ENCODE results near the gene TUT4.

TUT4 gene

GRCh38 chr1:52506349-52506748 lies 46.5 kb downstream of the TUT4 start:
- H3K27ac ChIP-seq = no peak overlapping the region
- no peaks in the 10 kb centered on the region for H3K27me3 ChIP-seq (replicated peaks)
- no peak for TF ChIP-seq CTCF (IDR thresholded peaks at IDR 0.05; ENCODE audit: low read depth, low read length, missing control alignments)
- no peak for DNase-seq
- no peaks in the 10 kb centered on the region for H3K36me3 ChIP-seq (replicated peaks)
- in situ Hi-C loops (cut with HindIII; ENCODE audit: low pct_ligation_motif_present, low sequenced_read_pairs) = no loop called here
- no peak overlapping the region for H3K4me3 ChIP-seq (ENCODE audit: low read depth, low read length)

DNA sequence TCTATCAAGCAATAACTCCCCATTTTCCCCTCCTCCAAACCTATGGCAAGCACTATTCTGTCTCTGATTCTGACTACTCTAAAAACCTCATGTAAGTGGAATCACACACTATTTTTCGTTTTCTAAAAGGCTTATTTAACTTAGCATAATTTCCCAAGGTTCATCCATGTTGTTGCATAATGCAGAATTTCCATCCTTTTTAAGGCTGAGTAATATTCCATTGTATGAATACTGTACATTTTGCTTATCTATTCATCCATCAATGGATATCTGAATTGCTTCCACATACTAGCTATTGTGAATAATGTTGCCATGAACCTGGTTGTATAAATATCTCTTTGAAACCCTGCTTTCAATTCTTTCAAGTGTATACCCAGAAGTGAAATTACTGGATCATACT lies 48.2 kb downstream of the TUT4 start:
- Histone ChIP-seq H3K27ac (no peak overlapping the region), H3K4me3 (ENCODE audit: low read depth, low read length) (no peak overlapping the region), H3K27me3 (replicated peaks) (no peaks in the 10 kb centered on the region), H3K36me3 (replicated peaks) (no peaks in the 10 kb centered on the region)
- in situ Hi-C loops (cut with HindIII; ENCODE audit: low pct_ligation_motif_present, low sequenced_read_pairs) = no loop called here
- no peak for DNase-seq
- TF ChIP-seq CTCF (IDR thresholded peaks at IDR 0.05; ENCODE audit: low read depth, low read length, missing control alignments) = no peak

DNA sequence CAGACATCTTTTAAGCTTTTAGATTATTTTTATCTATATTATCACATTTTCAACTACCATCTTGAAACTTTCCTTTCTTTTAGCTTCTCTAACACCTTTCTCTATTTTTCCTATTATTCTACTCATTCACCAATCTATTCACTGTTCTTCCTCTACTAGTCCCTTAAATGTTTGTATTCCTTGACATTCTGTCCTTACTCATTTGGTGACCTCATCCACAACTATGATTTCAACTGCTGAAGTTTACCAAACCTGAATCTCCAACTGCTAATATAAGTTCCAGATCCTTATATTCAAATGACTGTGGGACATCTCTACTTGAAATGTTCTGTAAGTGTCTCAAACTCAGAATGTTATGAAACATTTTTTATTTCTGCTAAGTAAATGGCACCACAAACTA lies 49.2 kb downstream of the TUT4 start:
- in situ Hi-C loops (cut with HindIII; ENCODE audit: low pct_ligation_motif_present, low sequenced_read_pairs) = no loop called here
- Histone ChIP-seq H3K4me3 (ENCODE audit: low read depth, low read length) (no peak overlapping the region), H3K27me3 (replicated peaks) (no peaks in the 10 kb centered on the region), H3K27ac (no peak overlapping the region), H3K36me3 (replicated peaks) (no peaks in the 10 kb centered on the region)
- no peak for TF ChIP-seq CTCF (IDR thresholded peaks at IDR 0.05; ENCODE audit: low read depth, low read length, missing control alignments)
- DNase-seq = no peak

DNA sequence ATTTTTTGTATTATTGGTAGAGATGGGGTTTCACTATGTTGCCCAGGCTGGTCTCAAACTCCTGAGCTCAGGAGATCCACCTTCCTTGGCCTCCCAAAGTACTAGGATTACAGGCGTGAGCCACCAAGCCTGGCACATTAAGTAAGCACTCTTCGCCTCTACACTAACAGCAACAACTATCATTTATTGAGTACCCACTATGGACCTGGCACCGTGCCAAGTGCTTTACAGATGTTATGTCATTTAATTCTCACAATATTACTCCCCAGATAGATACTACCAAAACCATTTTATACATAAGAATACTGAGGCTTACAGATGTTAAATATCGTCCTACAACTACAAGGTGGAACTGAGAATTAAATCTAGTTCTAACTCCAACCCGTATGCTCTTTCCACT lies 50.1 kb downstream of the TUT4 start:
- no peak for TF ChIP-seq CTCF (IDR thresholded peaks at IDR 0.05; ENCODE audit: low read depth, low read length, missing control alignments)
- no peaks in the 10 kb centered on the region for H3K36me3 ChIP-seq (replicated peaks)
- DNase-seq = no peak
- in situ Hi-C loops (cut with HindIII; ENCODE audit: low pct_ligation_motif_present, low sequenced_read_pairs) = no loop called here
- H3K27me3 ChIP-seq (replicated peaks) = no peaks in the 10 kb centered on the region
- no peak overlapping the region for H3K4me3 ChIP-seq (ENCODE audit: low read depth, low read length)
- no peak overlapping the region for H3K27ac ChIP-seq

GRCh38 chr1:52487632-52488031 lies 65.3 kb downstream of the TUT4 start:
- in situ Hi-C loops (cut with HindIII; ENCODE audit: low pct_ligation_motif_present, low sequenced_read_pairs) = no loop called here
- DNase-seq = no peak
- Histone ChIP-seq H3K4me3 (ENCODE audit: low read depth, low read length) (no peak overlapping the region), H3K27me3 (replicated peaks) (no peaks in the 10 kb centered on the region), H3K27ac (no peak overlapping the region), H3K36me3 (replicated peaks) (no peaks in the 10 kb centered on the region)
- no peak for TF ChIP-seq CTCF (IDR thresholded peaks at IDR 0.05; ENCODE audit: low read depth, low read length, missing control alignments)

GRCh38 chr1:52482326-52483004 lies 70.4 kb downstream of the TUT4 start:
- TF ChIP-seq CTCF (IDR thresholded peaks at IDR 0.05; ENCODE audit: low read depth, low read length, missing control alignments) = no peak
- DNase-seq = no peak
- in situ Hi-C loops (cut with HindIII; ENCODE audit: low pct_ligation_motif_present, low sequenced_read_pairs) = no loop called here

More at GRCh38 chr1:52482326-52483004, 70.4 kb downstream of the TUT4 start:
- Histone ChIP-seq H3K36me3 (replicated peaks) (peaks cover 3% of the 10 kb centered on the region), H3K4me3 (ENCODE audit: low read depth, low read length) (no peak overlapping the region), H3K27me3 (replicated peaks) (no peaks in the 10 kb centered on the region), H3K27ac (no peak overlapping the region)

Data from brain microvascular endothelial cell (primary cell).